ENCODE data around the gene MSANTD4. TPM values are rescaled to one million over a fixed set of nuclear protein-coding genes. Genes with fewer than 3 reads are reported as not detected.

MSANTD4 gene
- 15.3 TPM for total RNA-seq (2013)
- polyA plus RNA-seq, result 1 to 10 TPM; 1.8 to 2.5 (median 2.1) TPM
- polyA minus RNA-seq, result 3.6 and 5.1 TPM in 2 replicates
- 3.3 to 28.3 (median 14.2) reads per million in 11 experiments for total RNA-seq

- Mint-ChIP-seq H3K36me3 (peaks cover 2 to 7% of the 10 kb centered on the region in 2 donors), H3K4me3 (peak within 1 kb of the TSS; percentile 93 to 96), H3K4me1 (peaks cover 31% of the 10 kb centered on the region), H3K9me3 (peaks cover 0 to 2% (median 2%) of the 10 kb centered on the region in 7 donors), H3K27me3 (ENCODE audit: low read depth in 3 of 3) (peaks cover 0 to 6% (median 2%) of the 10 kb centered on the region in 3 donors), H3K27ac (peak within 1 kb of the TSS; percentile 87 to 95 (median 93))
- Histone ChIP-seq H3K4me3 (replicated peaks in 1 of 3; ENCODE audit: low read depth in 2 of 3, low read length in 3 of 3) (peak within 1 kb of the TSS; percentile 76 to 95 (median 83)), H3K79me2 (ENCODE audit: insufficient read depth, low read length) (peaks cover 45% of the 10 kb centered on the region), H3K4me1 (ENCODE audit: control insufficient read depth in 1 of 2, insufficient read depth in 2 of 2, low read length in 2 of 2) (peaks cover 14 to 22% of the 10 kb centered on the region in 2 donors), H2AFZ (ENCODE audit: insufficient read depth, low read depth, low read length, poor library complexity, severe bottlenecking) (peak within 1 kb of the TSS; percentile 94), H3K9me3 (replicated peaks in 1 of 2; ENCODE audit: control insufficient read depth in 1 of 2, insufficient read depth in 1 of 2, low read length in 2 of 2) (no peaks in the 10 kb centered on the region), H3K9ac (ENCODE audit: insufficient read depth, low read length, poor library complexity, severe bottlenecking) (peak within 1 kb of the TSS; percentile 75), H4K20me1 (ENCODE audit: insufficient read depth, low read length) (no peaks in the 10 kb centered on the region), H3K4me2 (replicated peaks; ENCODE audit: extremely low read depth, low read length, poor library complexity, severe bottlenecking) (peak within 1 kb of the TSS; percentile 92), H3K27me3 (ENCODE audit: control insufficient read depth in 2 of 2, insufficient read depth in 2 of 2, low read length in 2 of 2) (no peaks in the 10 kb centered on the region), H3K36me3 (replicated peaks in 1 of 2; ENCODE audit: control insufficient read depth in 1 of 2, insufficient read depth in 2 of 2, low read length in 2 of 2) (no peaks in the 10 kb centered on the region), H3K27ac (ENCODE audit: low read depth in 1 of 2, low read length in 2 of 2) (peak within 1 kb of the TSS; percentile 77 to 80)
- peak; percentile 98 to 99 (median 98) for DNase-seq
- intact Hi-C loops (cut with micrococcal nuclease), result loop anchor here (5.0 kb wide), 1 partner anchor 55 kb away; the partner anchor contains the start of genes AASDHPPT (in 2 of the 2) and KBTBD3 (in 2 of the 2)
- WGBS (ENCODE audit: insufficient coverage), result under 1% methylated on average over 36 of the region's 48 CpGs
- no peak for TF ChIP-seq CTCF (IDR thresholded peaks at IDR 0.05)
Measured at GRCh38 chr11:106021967-106022794, at the start of gene MSANTD4. TSS of gene MSANTD4 (minus strand) at chr11:106022240. CDS start at chr11:106010917, 11,323 bp downstream.

- WGBS (ENCODE audit: insufficient coverage), result no CpG with 5 or more reads among the region's 3 CpGs
- Mint-ChIP-seq H3K4me1 (peaks cover 1% of the 10 kb centered on the region), H3K27me3 (ENCODE audit: low read depth in 3 of 3) (peaks cover 0 to 3% (median 0%) of the 10 kb centered on the region in 3 donors), H3K27ac (no peak overlapping the region), H3K9me3 (peaks cover 0 to 6% (median 4%) of the 10 kb centered on the region in 7 donors), H3K4me3 (no peak overlapping the region), H3K36me3 (peaks cover 6 to 7% of the 10 kb centered on the region in 2 donors)
- H3K4me3 ChIP-seq (replicated peaks in 1 of 3; ENCODE audit: low read depth in 2 of 3, low read length in 3 of 3), result no peak overlapping the region
- no peaks in the 10 kb centered on the region for H3K79me2 ChIP-seq (ENCODE audit: insufficient read depth, low read length)
- no peaks in the 10 kb centered on the region for H3K36me3 ChIP-seq (replicated peaks in 1 of 2; ENCODE audit: control insufficient read depth in 1 of 2, insufficient read depth in 2 of 2, low read length in 2 of 2)
- H3K4me2 ChIP-seq (replicated peaks; ENCODE audit: extremely low read depth, low read length, poor library complexity, severe bottlenecking), result no peak overlapping the region
- no peak for DNase-seq
- no peak overlapping the region for H3K27ac ChIP-seq (ENCODE audit: low read depth in 1 of 2, low read length in 2 of 2)
- no peaks in the 10 kb centered on the region for H4K20me1 ChIP-seq (ENCODE audit: insufficient read depth, low read length)
- no peak for TF ChIP-seq CTCF (IDR thresholded peaks at IDR 0.05)
- intact Hi-C loops (cut with micrococcal nuclease), result no loop called here
- H3K27me3 ChIP-seq (ENCODE audit: control insufficient read depth in 2 of 2, insufficient read depth in 2 of 2, low read length in 2 of 2), result no peaks in the 10 kb centered on the region
- H3K9ac ChIP-seq (ENCODE audit: insufficient read depth, low read length, poor library complexity, severe bottlenecking), result no peak overlapping the region
- no peaks in the 10 kb centered on the region for H3K4me1 ChIP-seq (ENCODE audit: control insufficient read depth in 1 of 2, insufficient read depth in 2 of 2, low read length in 2 of 2)
- H3K9me3 ChIP-seq (replicated peaks in 1 of 2; ENCODE audit: control insufficient read depth in 1 of 2, insufficient read depth in 1 of 2, low read length in 2 of 2), result no peaks in the 10 kb centered on the region
- no peak overlapping the region for H2AFZ ChIP-seq (ENCODE audit: insufficient read depth, low read depth, low read length, poor library complexity, severe bottlenecking)
Measured at GRCh38 chr11:106070606-106071005, 48.6 kb upstream of the MSANTD4 start.
